IPS-15b (cell line): ENCODE results near the gene CAMKK1.

Experiments used
- H3K27me3 ChIP-seq: one replicate; pipeline ENCODE4 v1.6.1; 2013; ENCODE audit warnings: low read length; ENCODE audit not compliant: control insufficient read depth, insufficient read depth
- H3K36me3 ChIP-seq: one replicate; pipeline ENCODE4 v1.6.1; 2013; ENCODE audit warnings: low read length; ENCODE audit not compliant: control insufficient read depth, insufficient read depth
- H3K4me1 ChIP-seq: one replicate; pipeline ENCODE4 v1.6.1; 2013; ENCODE audit warnings: mild to moderate bottlenecking, low read length; ENCODE audit not compliant: control insufficient read depth, insufficient read depth
- H3K4me3 ChIP-seq: one replicate; pipeline ENCODE4 v1.5.1; 2013; ENCODE audit warnings: low read depth, low read length
- H3K9ac ChIP-seq: one replicate; pipeline ENCODE4 v1.6.1; 2013; ENCODE audit warnings: low read depth, mild to moderate bottlenecking, low read length
- H3K9me3 ChIP-seq: one replicate; pipeline ENCODE4 v1.6.1; 2013; ENCODE audit warnings: mild to moderate bottlenecking, low read length; ENCODE audit not compliant: control insufficient read depth, insufficient read depth

The CAMKK1 gene

DNA sequence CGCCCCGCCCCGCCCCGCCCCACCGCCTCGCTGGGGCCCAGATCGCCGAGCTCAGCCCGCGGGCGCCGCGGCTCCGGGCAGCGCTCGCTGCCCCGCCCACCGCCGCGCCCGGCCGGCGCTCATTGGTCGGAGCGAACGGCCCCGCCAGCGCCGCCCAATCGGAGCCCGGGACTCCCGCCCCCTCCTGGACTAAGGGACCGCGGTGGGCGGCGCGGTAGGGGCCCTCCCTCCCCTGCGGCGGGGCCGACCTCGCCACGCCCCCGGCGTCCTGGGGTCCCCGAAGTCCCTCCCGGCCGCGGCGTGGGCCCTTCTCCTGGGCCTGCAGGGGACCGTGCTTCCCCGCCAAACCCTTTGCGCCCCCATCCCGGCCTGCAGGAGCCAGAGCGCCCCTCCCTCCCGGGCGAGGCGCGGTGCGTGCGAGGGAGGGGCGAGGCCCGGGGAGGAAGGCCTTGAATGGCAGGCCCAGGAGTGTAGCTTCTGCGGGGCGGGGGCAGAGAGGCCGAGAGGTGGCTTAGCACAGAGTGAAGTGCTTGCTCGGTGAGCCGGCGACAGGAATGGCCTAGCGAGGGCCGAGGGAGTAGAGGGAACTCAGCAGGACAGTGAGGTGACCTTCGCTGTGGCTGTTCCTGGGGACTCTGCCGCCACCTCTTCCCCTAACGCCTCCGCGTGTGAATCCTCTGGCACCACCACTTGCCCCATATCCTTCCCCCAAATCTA, at the start of gene CAMKK1:
CAMKK1 (minus strand) TSS at position 51 of the 717 bp plus-strand sequence. CDS start 7,366 bp downstream, outside the sequence.
- peak within 1 kb of the TSS; percentile 24 for H3K9ac ChIP-seq
- H3K4me3 ChIP-seq, result peak within 1 kb of the TSS; percentile 62
- peaks cover 22% of the 10 kb centered on the region for H3K4me1 ChIP-seq
- no peaks in the 10 kb centered on the region for H3K36me3 ChIP-seq
- peaks cover 2% of the 10 kb centered on the region for H3K27me3 ChIP-seq
- H3K9me3 ChIP-seq, result no peaks in the 10 kb centered on the region

DNA sequence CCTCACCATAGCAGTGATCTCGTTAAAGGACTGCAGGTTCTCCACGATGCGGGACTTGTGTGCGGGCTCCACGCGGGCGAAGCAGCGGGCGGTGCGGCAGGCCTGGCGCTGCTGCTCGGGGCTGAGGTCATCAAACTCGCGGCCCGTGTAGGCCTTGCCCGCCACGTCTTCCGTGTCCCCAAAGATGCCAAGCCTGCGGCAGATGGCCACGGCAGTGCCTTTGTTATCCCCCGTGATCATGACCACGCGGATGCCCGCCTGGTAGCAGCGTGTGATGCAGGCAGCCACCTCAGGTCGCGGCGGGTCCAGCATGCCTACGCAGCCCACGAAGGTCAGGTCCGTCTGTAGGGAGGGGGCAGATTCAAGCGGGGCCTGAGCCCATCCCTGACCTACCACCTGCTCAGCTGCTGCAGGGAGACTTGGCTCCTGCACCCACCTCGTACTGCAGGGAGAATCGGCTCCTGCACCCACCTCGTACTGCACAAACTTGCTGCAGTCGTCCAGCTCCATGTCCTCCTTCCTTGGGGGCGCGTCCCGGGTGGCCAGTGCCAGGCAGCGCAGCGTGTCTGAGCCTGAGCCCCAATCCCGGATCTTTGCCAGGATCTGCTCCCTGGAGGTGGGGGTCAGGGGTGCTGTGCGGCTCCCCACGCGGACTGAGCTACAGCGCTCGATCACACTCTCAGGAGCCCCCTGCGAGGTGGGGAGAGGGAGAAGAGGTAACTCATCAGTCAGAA, 48.3 kb upstream of the CAMKK1 start:
- H3K9ac ChIP-seq, result no peak overlapping the region
- H3K36me3 ChIP-seq, result peaks cover 27% of the 10 kb centered on the region
- no peaks in the 10 kb centered on the region for H3K9me3 ChIP-seq
- H3K4me1 ChIP-seq, result peaks cover 2% of the 10 kb centered on the region
- H3K27me3 ChIP-seq, result no peaks in the 10 kb centered on the region
- H3K4me3 ChIP-seq, result no peak overlapping the region

DNA sequence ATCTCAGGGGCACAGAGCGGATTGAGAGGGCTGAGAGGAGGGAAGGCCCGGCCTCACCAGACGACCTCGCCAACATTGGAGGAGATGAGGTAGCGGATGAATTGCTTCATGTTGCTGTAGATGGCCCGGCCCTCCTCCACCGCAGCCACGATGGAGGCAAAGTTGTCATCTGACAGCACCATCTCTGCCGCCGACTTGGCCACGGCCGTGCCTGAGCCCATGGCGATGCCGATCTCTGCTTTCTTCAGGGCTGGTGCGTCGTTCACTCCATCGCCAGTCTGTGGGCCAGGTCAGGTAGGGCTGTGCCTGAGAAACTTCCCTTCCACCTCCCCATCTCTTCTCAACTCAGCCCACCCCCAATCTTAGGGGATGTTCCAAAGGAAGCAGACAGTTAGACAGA, 44.5 kb upstream of the CAMKK1 start:
- Histone ChIP-seq H3K9ac (no peak overlapping the region), H3K4me3 (no peak overlapping the region), H3K4me1 (no peaks in the 10 kb centered on the region), H3K36me3 (peaks cover 21% of the 10 kb centered on the region), H3K27me3 (no peaks in the 10 kb centered on the region), H3K9me3 (no peaks in the 10 kb centered on the region)

DNA sequence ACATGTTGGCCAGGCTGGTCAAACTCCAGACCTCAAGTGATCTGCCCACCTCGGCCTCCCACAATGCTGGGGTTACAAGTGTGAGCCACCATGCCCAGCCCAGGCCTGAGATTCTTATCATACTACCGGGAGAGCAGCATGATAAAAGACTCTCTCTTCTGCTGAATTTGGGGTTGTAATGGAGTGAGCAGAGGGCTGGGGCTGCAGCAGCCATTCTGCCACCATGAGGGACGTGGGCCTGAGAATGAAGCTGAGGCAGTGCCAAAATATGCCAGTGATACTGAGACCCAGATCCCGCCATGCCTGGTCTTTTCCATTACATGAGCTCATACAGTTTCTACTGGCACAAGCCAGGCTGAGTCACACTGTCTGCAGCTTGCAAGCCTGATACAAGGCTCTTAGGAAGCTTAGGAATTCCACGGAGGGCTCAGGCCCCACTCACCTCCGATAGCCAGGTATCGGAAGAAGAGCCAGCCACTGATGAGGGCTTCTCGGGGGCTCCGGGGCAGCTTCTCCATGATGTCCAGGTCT, 43.0 kb upstream of the CAMKK1 start:
- peaks cover 16% of the 10 kb centered on the region for H3K36me3 ChIP-seq
- H3K9me3 ChIP-seq, result no peaks in the 10 kb centered on the region
- no peak overlapping the region for H3K4me3 ChIP-seq
- no peaks in the 10 kb centered on the region for H3K4me1 ChIP-seq
- no peaks in the 10 kb centered on the region for H3K27me3 ChIP-seq
- H3K9ac ChIP-seq, result no peak overlapping the region

DNA sequence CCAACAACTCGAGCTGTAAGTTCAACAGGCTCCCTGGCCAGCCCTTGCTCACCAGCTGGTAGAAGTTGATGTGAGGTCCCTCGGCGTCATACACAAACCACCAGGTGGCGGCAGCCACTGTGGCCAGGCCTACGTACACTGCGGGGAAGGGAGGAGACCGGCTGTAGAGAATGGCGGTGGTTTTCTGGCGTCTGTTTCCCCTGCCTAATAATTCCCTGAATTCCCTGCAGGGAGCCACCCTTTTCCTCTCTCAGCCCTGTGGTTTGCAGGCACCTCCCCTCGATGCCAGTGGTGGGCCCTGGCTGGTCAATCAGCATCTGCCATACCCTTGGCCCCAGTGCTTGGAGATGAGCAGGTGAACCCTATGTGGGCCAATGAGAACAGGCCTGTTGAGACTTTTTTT, 42.3 kb upstream of the CAMKK1 start:
- Histone ChIP-seq H3K4me1 (no peaks in the 10 kb centered on the region), H3K4me3 (no peak overlapping the region), H3K27me3 (no peaks in the 10 kb centered on the region), H3K9ac (no peak overlapping the region), H3K36me3 (peaks cover 15% of the 10 kb centered on the region), H3K9me3 (no peaks in the 10 kb centered on the region)

DNA sequence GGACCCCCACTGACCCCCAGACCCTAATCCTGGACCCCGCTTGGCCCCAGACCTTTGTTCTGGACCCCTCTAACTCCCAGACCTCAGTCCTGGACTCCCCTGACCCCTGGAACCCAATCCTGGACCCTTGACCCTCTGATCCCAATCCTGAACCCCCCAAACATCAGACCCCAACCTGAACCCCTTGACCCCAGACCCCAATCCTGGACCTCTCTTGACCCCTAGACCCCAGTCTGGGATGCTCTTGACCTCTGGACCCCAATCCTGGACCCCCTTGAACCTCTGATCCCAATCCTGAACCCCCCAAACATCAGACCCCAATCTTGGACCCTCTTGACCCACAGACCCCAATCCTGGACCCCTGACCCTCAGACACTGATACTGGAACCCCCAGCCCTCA, 36.9 kb upstream of the CAMKK1 start:
- Histone ChIP-seq H3K36me3 (peaks cover 10% of the 10 kb centered on the region), H3K9ac (no peak overlapping the region), H3K9me3 (no peaks in the 10 kb centered on the region), H3K4me3 (no peak overlapping the region), H3K27me3 (no peaks in the 10 kb centered on the region), H3K4me1 (no peaks in the 10 kb centered on the region)

DNA sequence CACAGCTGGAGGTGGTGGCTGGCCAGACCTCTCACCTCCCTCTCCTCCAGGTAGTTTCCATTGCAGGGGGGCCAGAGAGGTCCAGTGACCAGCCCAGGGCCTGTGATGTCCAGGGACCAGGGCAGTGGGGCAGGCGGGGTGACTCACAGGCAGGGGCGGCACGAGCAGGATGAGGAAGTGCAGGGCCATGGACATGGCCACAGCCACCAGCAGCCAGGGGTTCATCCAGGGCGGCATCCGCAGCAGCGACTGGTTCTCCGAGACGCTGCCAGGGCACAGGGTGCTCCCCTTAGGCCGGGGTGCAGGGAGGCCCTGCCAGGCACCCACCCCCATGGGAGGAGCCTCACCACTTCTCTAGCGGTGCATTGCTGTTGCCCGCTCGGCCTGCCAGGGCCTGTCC, 36.3 kb upstream of the CAMKK1 start:
- peaks cover 10% of the 10 kb centered on the region for H3K36me3 ChIP-seq

DNA sequence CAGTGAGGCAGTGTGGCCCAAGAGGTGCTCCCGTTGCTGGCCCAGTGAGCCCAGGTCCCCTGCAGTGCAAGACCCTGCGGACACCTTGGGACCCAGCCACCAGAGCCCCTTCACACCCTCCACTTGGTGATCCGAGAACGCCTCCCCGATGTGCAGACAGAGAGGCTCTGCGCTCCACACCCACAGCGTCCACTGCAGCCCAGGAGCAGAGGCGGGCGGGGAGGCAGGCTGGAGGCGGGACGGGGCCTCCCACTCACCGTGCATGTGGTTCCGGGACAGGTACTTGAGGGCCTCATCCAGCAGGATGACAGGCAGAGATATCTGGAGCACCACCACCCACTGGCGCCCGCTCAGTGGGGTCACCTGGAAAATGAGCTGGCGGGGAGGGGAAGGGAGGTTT, 35.6 kb upstream of the CAMKK1 start:
- H3K36me3 ChIP-seq, result peaks cover 10% of the 10 kb centered on the region
- H3K4me1 ChIP-seq, result no peaks in the 10 kb centered on the region
- H3K27me3 ChIP-seq, result no peaks in the 10 kb centered on the region
- H3K9me3 ChIP-seq, result no peaks in the 10 kb centered on the region
- H3K9ac ChIP-seq, result peak overlapping the region; percentile 24
- H3K4me3 ChIP-seq, result no peak overlapping the region

More for the DNA sequence above, 36.3 kb upstream of the CAMKK1 start:
- no peaks in the 10 kb centered on the region for H3K9me3 ChIP-seq
- no peaks in the 10 kb centered on the region for H3K4me1 ChIP-seq
- no peak overlapping the region for H3K9ac ChIP-seq
- no peak overlapping the region for H3K4me3 ChIP-seq
- no peaks in the 10 kb centered on the region for H3K27me3 ChIP-seq

DNA sequence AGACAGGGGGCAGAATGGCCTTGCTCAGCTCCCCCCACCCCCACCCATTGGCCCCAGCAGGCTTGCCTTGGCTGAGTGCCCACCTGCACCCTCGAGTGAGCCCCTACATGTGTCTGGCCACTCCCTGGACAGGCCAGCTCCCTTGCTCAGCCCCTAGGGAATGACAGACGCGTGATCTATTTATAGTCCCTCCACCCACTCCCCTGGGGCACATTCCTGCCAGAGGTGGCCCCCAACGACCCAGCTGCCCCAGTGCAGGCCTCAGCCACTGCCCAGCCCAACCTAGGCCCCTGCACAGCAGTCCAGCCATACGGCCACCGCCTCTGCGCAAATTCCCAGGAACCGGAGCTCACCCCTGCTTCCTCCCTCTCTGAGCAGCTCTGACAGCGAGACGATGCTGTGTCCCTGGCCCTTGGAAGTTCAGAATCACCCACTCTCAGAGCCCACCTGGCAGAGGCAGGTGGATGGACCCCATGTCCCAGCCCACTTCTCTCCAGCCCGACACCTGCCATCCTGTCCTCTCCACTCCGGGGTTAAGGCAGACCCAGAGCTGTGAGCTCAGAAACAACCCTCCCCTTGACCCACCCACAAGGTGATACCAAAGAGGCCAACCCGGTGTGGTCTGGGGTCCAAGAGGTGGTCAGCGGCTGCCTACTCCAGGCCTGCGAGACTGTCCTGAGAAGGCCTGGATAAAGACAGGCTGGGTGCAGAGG, 34.9 kb upstream of the CAMKK1 start:
- Histone ChIP-seq H3K27me3 (no peaks in the 10 kb centered on the region), H3K4me3 (no peak overlapping the region), H3K4me1 (no peaks in the 10 kb centered on the region), H3K9ac (peak overlapping the region; percentile 24), H3K9me3 (no peaks in the 10 kb centered on the region), H3K36me3 (peaks cover 10% of the 10 kb centered on the region)

DNA sequence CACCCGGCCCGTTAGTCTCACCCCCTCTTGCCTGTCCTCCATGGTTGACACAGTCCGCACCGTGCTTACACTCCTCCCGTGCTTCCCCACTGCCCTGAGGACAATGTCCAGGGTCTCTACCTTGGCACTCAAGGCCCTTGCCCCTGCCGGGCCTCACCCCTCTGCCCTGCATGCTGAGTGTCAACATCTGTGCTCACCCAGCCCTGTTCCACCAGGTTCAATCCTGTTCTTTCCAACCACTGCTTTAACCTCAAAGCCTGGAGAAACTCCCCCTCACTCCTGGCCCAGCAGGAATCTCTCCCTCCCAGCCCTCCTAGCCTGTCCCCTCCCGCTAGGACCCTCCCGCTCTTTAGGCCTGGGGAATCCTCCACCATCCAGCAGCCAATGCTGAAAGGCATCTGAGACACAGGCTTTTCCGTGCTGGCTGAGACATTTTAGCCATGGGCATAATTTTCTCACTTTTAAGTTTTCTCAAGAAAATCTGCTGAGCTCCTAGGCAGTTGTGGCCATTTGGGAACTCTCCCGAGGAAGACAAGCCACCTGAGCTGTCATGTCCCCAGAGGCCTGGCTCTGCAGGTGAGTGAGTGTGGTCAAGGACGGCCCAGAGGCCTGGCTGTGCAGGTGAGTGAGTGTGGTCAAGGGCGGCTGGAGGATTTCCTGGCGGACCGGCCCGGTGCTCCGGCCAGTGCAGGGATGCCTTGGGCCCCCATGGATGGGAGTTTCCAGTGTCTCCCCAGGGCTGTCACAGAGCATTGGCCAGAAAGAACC, 34.2 kb upstream of the CAMKK1 start:
- Histone ChIP-seq H3K9ac (no peak overlapping the region), H3K36me3 (peaks cover 10% of the 10 kb centered on the region), H3K4me3 (no peak overlapping the region), H3K27me3 (no peaks in the 10 kb centered on the region), H3K4me1 (no peaks in the 10 kb centered on the region), H3K9me3 (no peaks in the 10 kb centered on the region)
